HepG2 (cell line): ENCODE results near the gene AP3D1. TPM values are rescaled to one million over a fixed set of nuclear protein-coding genes. Genes with fewer than 3 reads are reported as not detected.

ENCODE experiments used
- AGO2 ChIP-seq: fragments of 200-400 bp; formaldehyde crosslinking; optimal IDR thresholded peaks from 2 replicates; pipeline ENCODE3; 2017; ENCODE audit warnings: mild to moderate bottlenecking, low read depth, low read length, moderate library complexity
- CENPBD1 ChIP-seq: sonication (generic); formaldehyde crosslinking; IDR thresholded peaks from 2 replicates; pipeline ENCODE4 v1.8.0; 2022; ENCODE audit warnings: missing genetic modification reagents, low read depth, mild to moderate bottlenecking, borderline replicate concordance
- FLYWCH1 ChIP-seq: sonication (generic); formaldehyde crosslinking; IDR thresholded peaks from 2 replicates; pipeline ENCODE4 v1.8.1; 2023; ENCODE audit warnings: mild to moderate bottlenecking, missing genetic modification reagents
- FOXC1 ChIP-seq: sonication (generic); formaldehyde crosslinking; IDR thresholded peaks from 2 replicates; pipeline ENCODE4 v1.8.0; 2022; ENCODE audit warnings: mild to moderate bottlenecking, missing genetic modification reagents, borderline replicate concordance
- GMEB1 ChIP-seq: sonication (generic); formaldehyde crosslinking; IDR thresholded peaks from 2 replicates; pipeline ENCODE4 v1.5.1; 2020; ENCODE audit warnings: missing genetic modification reagents, mild to moderate bottlenecking, borderline replicate concordance
- NFE2L1 ChIP-seq: sonication (generic); formaldehyde crosslinking; IDR thresholded peaks from 2 replicates; pipeline ENCODE4 v1.4.0; 2020; ENCODE audit warnings: missing genetic modification reagents, mild to moderate bottlenecking, borderline replicate concordance
- NFIB ChIP-seq: sonication (generic); formaldehyde crosslinking; IDR thresholded peaks from 2 replicates; pipeline ENCODE4 v1.9.0; 2021; ENCODE audit warnings: missing genetic modification reagents, mild to moderate bottlenecking, borderline replicate concordance
- SP4 ChIP-seq: sonication (generic); formaldehyde crosslinking; IDR thresholded peaks from 2 replicates; pipeline ENCODE4 v1.8.1; 2023; ENCODE audit warnings: mild to moderate bottlenecking, missing genetic modification reagents
- TRAFD1 ChIP-seq: sonication (generic); formaldehyde crosslinking; IDR thresholded peaks from 2 replicates; pipeline ENCODE4 v1.5.1; 2020; ENCODE audit warnings: missing genetic modification reagents, mild to moderate bottlenecking, borderline replicate concordance
- ZBTB38 ChIP-seq: sonication (generic); formaldehyde crosslinking; IDR thresholded peaks from 2 replicates; pipeline ENCODE4 v1.5.1; 2020; ENCODE audit warnings: mild to moderate bottlenecking, missing genetic modification reagents
- ZC3H13 ChIP-seq: sonication (generic); formaldehyde crosslinking; IDR thresholded peaks from 2 replicates; pipeline ENCODE4 v1.8.1; 2023; ENCODE audit warnings: mild to moderate bottlenecking, missing genetic modification reagents, moderate library complexity
- ZFP82 ChIP-seq: sonication (generic); formaldehyde crosslinking; IDR thresholded peaks from 2 replicates; pipeline ENCODE4 v1.5.1; 2020; ENCODE audit warnings: mild to moderate bottlenecking, missing genetic modification reagents, borderline replicate concordance
- ZNF362 ChIP-seq: sonication (generic); formaldehyde crosslinking; IDR thresholded peaks from 2 replicates; pipeline ENCODE4 v1.4.0; 2020; ENCODE audit warnings: missing genetic modification reagents, mild to moderate bottlenecking, borderline replicate concordance
- ZNF687 ChIP-seq: sonication (generic); formaldehyde crosslinking; IDR thresholded peaks from 2 replicates; pipeline ENCODE4 v1.5.1; 2020; ENCODE audit warnings: mild to moderate bottlenecking, missing genetic modification reagents, moderate library complexity
- ZNF777 ChIP-seq: sonication (generic); formaldehyde crosslinking; IDR thresholded peaks from 2 replicates; pipeline ENCODE4 v1.4.0; 2020; ENCODE audit warnings: missing genetic modification reagents
- ZNF83 ChIP-seq: sonication (generic); formaldehyde crosslinking; IDR thresholded peaks from 2 replicates; pipeline ENCODE4 v1.4.0; 2020; ENCODE audit warnings: missing genetic modification reagents, mild to moderate bottlenecking, borderline replicate concordance
- ZSCAN5A ChIP-seq: sonication (generic); formaldehyde crosslinking; IDR thresholded peaks from 2 replicates; pipeline ENCODE4 v1.8.0; 2022; ENCODE audit warnings: mild to moderate bottlenecking, missing genetic modification reagents, borderline replicate concordance
- polyA plus RNA-seq, 8 experiments: library from polyadenylated mRNA; depleted of rRNA in 3 of 8; stranded (reverse) in 7 of 8; unstranded in 1 of 8; fragments of >200 nt; fragmentation: Illumina TruSeq in 4 of 8; extraction: Trizol in 4 of 8; gene quantifications; 2 replicates each; pipeline versions ENCODE4 v1.2.1 to v1.2.3, GENCODE V29; 2011 to 2016; ENCODE audit warnings: low read depth in 4 of 8, missing spikeins in 1 of 8, mixed read lengths in 1 of 8; ENCODE audit not compliant: insufficient read depth in 1 of 8
- total RNA-seq, 5 experiments: library from RNA; depleted of rRNA; stranded (reverse); fragments of >200 nt; fragmentation: Illumina TruSeq; extraction: Trizol; gene quantifications; 2 replicates each; pipeline ENCODE4 v1.2.3, GENCODE V29; 2016; ENCODE audit warnings: low read depth in 1 of 5

Gene AP3D1
- total and polyA plus RNA-seq, 2 of the 13 experiments (the other 11 are each of a cell fraction or from before 2014, with no cell fraction given), result 68.0 to 82.6 TPM

- TF ChIP-seq ZNF687 (CRISPR knock-in tag), result no peak; the same call in 1 of the 2 replicates
- TF ChIP-seq ZNF83 (CRISPR knock-in tag), result peak; percentile 23; the same call in 1 of the 2 replicates
- 0 out of 2 replicates have a peak, but pooled peaks have one; percentile 17 for TF ChIP-seq ZFP82 (CRISPR knock-in tag)
- no peak for TF ChIP-seq CENPBD1
- TF ChIP-seq FOXC1 (CRISPR knock-in tag), result no peak
- TF ChIP-seq ZBTB38, result peak; percentile 79; the same call in 1 of the 2 replicates
- 0 out of 2 replicates have a peak, but pooled peaks have one; percentile 7 for TF ChIP-seq GMEB1 (CRISPR knock-in tag)
- TF ChIP-seq TRAFD1, result no peak
- no peak for TF ChIP-seq ZNF777 (CRISPR knock-in tag)
- no peak for TF ChIP-seq ZSCAN5A (CRISPR knock-in tag)
- no peak for TF ChIP-seq NFIB (CRISPR knock-in tag)
- TF ChIP-seq FLYWCH1, result peak; percentile 9; the same call in 1 of the 2 replicates
- no peak for TF ChIP-seq ZC3H13 (CRISPR knock-in tag)
- no peak for TF ChIP-seq NFE2L1 (CRISPR knock-in tag)
- TF ChIP-seq SP4, result no peak
- TF ChIP-seq ZNF362 (CRISPR knock-in tag), result no peak
- TF ChIP-seq AGO2, result peak; percentile 47
These were observed 63.7 kb downstream of the AP3D1 start (continued) for GRCh38 chr19:2087621-2088100.
